ENCODE results near the gene RNASE8.

RNASE8 gene

DNA sequence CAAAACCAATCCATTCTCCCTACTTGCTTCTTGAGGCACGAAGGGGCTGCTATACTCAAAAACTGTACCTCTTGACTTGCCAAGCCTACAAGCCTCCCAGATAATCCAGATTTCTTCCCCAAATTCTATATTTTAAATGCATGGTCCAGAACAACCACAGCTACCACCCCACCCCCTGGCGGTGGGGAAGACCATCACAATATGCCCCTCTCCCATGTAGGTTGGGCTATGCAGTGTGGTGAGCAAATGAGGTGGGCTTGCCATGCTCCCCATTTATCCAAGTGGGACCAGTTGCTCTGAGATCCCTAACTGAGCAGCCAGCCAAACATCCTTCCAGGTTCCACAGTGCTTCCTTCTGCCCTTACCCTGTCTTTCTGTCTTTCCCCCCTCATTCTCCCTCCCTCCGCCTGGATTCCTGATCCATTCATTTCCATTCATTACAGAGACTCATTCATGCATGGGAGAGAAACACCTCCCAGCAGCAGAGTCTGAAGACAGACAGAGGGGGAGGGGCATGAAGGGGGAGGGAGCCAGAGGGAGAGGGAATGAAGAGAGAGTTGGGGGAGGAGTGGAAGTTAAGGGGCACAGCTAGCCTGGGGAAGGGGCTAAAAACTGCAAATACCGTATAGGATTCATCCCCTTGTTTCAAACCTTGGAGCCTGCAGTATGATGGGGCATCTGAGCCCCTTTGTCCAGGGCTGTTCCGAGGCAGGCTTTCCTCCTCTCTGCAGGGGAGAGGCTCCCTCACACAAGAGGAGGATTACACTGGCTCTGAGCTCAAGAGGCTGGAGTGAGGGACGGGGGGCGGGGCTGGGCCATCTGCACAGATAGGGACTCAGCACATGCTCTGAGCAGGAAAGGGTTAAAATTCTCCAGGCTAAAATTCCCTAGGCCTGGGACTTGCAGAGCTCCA is 36.4 kb downstream of the RNASE8 start:
- DNase-seq: no peak

GRCh38 chr14:21095430-21096205 is 38.0 kb downstream of the RNASE8 start:
- no peak for DNase-seq

DNA sequence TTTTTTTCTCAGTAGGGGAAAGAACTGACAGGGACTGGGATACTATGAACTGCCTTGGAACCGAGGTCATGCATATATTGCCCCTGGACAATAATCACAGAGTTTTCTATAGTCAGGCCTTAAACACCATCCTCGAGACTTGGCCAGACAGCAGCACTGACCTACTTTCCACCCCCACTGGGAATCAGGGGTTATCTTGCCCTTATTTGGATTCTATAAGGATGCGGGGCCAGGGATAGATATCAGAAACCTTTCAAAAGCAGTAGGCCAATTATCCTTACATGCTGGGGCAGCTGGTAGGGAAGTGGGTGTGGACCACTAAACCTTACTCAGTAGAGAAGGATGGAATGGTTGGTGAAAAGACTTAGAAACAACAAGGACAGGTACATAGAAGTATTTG is 38.8 kb downstream of the RNASE8 start:
- no peak for DNase-seq

DNA sequence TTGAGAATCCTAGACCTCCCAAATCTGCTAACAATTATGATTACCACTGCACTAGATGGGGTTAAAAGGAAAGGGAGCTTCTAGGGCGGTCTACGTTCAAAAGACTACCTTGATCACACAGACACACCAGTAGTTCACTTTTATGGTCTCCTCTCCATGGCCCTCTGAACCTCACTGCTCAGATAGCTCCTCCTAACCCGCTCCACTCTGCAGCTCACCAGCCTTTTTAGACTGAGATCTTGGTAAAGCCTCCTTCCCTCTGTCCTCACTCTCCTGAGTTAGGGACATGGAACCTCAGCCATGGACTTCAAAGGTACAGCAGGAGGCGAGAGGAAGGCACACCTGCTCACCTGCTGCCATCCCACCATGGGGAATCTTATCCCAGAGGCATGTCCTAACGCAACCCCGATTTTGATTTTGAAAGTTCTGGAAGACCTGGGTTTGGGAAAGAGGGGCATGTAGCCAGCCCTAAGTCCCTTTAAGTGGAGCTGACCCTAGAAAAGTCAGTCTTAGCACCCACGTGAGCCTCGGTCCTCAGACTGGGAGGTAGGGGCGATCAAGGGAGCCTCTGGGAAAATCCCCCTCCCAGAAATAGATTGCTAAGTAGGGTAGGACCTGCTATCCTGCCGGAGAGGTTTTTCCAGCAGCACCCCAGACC is 39.5 kb downstream of the RNASE8 start:
- no peak for DNase-seq

- no peak for DNase-seq
Measured at GRCh38 chr14:21097636-21098075, 40.0 kb downstream of the RNASE8 start.

DNA sequence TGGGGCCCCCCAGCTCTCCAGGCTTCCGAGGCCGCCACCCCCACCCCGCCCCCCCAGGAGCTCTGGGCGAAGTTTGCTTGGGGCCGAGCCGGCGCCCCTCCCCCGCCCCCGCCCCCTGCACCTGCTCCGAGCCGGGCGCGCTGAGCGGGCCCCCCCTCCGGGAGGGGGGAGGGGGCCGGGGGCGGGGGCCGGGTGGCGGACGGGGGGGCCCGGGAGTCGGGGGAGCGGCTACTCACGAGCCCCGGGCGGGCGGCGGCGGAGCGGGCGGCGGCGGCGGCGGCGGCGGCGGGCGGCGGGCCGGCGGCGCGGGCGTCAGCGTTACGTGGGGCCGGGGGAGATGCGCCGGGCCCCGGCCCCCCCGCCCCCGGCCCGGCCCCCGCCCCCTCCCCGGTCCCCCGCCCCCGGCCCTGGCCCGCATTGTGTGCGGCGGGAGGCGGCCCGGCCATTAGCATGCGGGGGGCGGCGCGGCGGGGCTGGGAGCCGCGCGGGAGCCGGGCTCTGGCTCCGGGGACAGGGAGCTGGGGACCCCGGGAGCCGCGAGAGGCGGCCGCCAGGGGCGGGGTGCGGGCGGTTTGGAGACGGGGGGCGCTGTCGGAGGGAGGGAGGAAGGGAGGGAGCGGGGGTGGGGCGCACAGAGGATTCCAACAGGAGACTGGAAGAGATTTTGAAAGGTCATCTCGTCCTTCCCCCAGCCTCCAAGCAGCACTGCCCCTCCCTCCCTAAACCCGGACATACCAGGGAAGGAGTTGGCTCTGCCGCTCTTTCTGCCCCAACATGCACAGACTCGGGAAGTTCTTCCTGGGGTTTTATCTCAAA is 40.7 kb downstream of the RNASE8 start, which contains the start of gene ZNF219:
Gene ZNF219 (minus strand): TSS at position 580 of the 816 bp plus-strand sequence. CDS start 5,064 bp downstream, outside the sequence.
- DNase-seq: no peak

GRCh38 chr14:21098892-21099595 is 41.4 kb downstream of the RNASE8 start:
- no peak for DNase-seq

GRCh38 chr14:21099596-21099985 is 42.0 kb downstream of the RNASE8 start:
- no peak for DNase-seq

GRCh38 chr14:21100931-21101330 is 43.3 kb downstream of the RNASE8 start, which contains the start of gene TMEM253:
TMEM253 (plus strand) TSS chr14:21101066; CDS start chr14:21101344, 278 bp downstream.
- DNase-seq: no peak

DNA sequence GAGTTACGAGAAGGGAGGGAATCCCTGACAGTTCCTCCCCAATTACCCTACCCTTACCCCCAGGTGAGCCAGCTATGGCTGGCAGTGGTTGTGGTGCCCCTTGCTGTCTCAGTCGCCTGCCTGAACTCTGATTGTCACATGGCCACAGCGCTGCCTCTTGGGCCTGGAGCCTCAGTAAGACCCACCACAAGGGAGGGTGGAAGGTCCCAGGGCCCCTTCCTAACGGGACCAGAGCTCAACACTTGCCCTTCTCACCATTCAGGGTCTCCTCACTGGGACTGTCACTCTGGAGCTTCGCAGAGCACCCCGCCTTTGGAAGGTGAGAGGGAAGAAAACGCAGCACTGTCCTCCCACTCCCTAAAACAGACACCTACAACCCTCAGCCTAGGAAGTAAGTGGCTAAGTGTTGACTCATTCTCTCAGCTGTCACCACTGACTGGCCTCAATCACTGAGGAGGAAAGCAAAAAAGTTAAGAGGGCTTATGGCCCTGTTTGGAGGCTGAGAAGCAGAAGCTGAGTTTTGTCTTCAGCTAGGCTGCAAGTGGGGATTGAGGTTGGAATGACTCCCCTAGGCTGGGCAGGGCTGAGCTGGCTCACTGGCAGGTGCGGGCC is 44.3 kb downstream of the RNASE8 start:
- DNase-seq: peak; percentile 38

- DNase-seq: no peak
Measured at GRCh38 chr14:21102521-21103410, 45.1 kb downstream of the RNASE8 start.

GRCh38 chr14:21103411-21103709 is 45.7 kb downstream of the RNASE8 start:
- no peak for DNase-seq

DNA sequence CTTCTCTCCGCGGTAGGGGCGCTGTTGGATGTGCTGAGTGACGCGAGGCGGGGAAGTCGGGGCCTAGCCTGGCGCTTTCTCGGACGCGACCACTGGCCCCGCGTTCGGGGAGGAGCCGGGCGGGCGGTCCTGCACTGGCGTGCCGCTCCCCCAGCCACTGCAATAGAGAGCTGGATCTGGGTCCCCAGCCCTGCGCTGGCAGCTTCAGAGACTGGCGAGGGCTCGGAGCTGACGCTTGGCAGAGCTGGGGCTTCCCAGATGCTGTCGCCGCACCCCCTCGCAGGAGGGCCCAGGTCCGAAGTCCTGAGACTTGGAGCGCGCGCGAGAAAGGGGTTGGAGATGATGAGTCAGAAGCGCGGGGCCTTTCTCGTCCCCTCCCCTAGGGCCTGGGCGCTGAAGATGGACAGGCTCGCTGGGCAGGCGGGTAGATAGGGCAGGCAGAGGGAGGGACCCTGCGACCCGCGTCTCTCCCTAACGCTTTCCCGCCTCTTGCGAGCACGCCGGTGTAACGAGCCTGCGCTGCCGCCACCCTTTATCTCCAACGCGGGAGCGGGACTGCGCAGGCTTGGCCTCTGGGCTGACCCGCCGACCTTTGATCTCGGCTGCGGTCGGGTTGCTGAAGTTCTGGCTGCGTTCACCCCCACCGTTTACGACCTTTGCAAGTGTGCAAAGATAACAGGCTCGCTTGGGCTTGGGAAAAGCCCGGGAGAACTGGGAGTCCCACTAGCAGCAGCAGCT is 46.3 kb downstream of the RNASE8 start:
- DNase-seq: peak; percentile 96

GRCh38 chr14:21104448-21105060 is 46.9 kb downstream of the RNASE8 start:
- DNase-seq: peak; percentile 76

GRCh38 chr14:21105095-21105494 is 47.5 kb downstream of the RNASE8 start:
- DNase-seq: no peak

- no peak for DNase-seq
Measured at GRCh38 chr14:21106176-21106497, 48.5 kb downstream of the RNASE8 start.

DNA sequence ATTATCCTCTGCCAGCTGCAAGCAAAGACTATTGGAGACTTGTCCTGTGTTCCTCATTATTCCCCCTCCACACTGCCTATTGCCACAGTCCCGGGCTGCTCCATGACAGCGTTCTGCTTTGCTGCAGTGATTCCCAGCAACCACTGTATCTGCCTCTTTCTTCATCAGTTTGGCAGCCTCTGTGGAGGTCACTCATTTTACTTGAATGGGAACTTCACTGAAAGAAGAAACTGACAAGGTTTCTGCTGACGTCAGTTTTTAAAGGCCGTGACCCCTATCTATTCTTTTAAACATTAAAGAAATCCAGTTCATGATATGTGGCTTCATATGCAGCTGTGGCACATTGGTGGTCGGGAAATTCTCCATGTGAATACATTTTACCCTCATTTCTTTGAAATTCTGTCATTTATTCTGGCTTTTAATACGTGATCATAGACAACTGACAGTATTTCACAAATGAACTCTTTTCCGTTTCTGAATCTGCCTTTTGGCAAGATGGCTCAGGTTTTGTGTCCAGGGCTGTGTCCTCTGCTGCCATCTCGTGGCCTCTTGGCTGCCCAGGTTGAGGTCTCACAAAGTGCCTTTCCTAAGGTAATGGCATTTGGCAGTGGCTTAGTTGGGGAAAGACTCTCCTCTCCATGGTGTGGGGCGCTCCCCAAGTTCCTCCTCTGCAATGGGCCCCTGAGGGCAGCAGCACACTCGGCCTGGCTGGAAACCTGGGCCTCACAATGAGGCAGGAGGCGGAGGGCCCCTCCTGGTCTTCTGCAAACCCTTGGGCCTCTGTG is 49.1 kb downstream of the RNASE8 start:
- DNase-seq: peak; percentile 85

- no peak for DNase-seq
Measured at GRCh38 chr14:21107283-21107800, 49.7 kb downstream of the RNASE8 start.
